ENCODE data around the gene RTP2. TPM values are rescaled to one million over a fixed set of nuclear protein-coding genes. Genes with fewer than 3 reads are reported as not detected.

The RTP2 gene
- total RNA-seq, 1 donor from 2014 or later = not detected

GRCh38 chr3:187694801-187695200 lies 7.6 kb downstream of the RTP2 start:
- no peak for FAIRE-seq
- peaks cover 33% of the 10 kb centered on the region for H3K27me3 Mint-ChIP-seq (ENCODE audit: low read depth, unreplicated experiment)

GRCh38 chr3:187693431-187693830 lies 8.9 kb downstream of the RTP2 start:
- H3K4me3 ChIP-seq (ENCODE audit: insufficient read depth, low read depth, low read length) = no peak overlapping the region
- no peak overlapping the region for H3K27ac ChIP-seq (ENCODE audit: low read depth, low read length)
- no peaks in the 10 kb centered on the region for H3K4me1 ChIP-seq (ENCODE audit: insufficient read depth, low read length)
- H3K4me1 Mint-ChIP-seq (ENCODE audit: low read depth, unreplicated experiment) = peaks cover 12% of the 10 kb centered on the region
- FAIRE-seq = no peak
- H3K9me3 ChIP-seq (ENCODE audit: insufficient read depth, low read depth, low read length) = no peaks in the 10 kb centered on the region
- H3K27me3 Mint-ChIP-seq (ENCODE audit: low read depth, unreplicated experiment) = peaks cover 31% of the 10 kb centered on the region
- no peaks in the 10 kb centered on the region for H3K79me2 ChIP-seq (ENCODE audit: insufficient read depth, low read length)
- H3K36me3 Mint-ChIP-seq (ENCODE audit: low read depth, unreplicated experiment) = no peaks in the 10 kb centered on the region
- no peak overlapping the region for H2AFZ ChIP-seq (ENCODE audit: low read depth, low read length)
- H3K9me3 Mint-ChIP-seq (ENCODE audit: unreplicated experiment) = peaks cover 8% of the 10 kb centered on the region
- no peak overlapping the region for H3K4me2 ChIP-seq (ENCODE audit: low read length)
- no peaks in the 10 kb centered on the region for H3K36me3 ChIP-seq (ENCODE audit: insufficient read depth, low read length)
- H4K20me1 ChIP-seq (ENCODE audit: insufficient read depth, low read length) = no peaks in the 10 kb centered on the region
- H3K27me3 ChIP-seq (ENCODE audit: insufficient read depth, low read length) = peaks cover 19% of the 10 kb centered on the region
- no peak overlapping the region for H3K9ac ChIP-seq (ENCODE audit: low read length)
- no peak overlapping the region for H3K4me3 Mint-ChIP-seq (ENCODE audit: unreplicated experiment)
- no peak for DNase-seq (ENCODE audit: low read depth)
- no peak for TF ChIP-seq EZH2 (IDR thresholded peaks at IDR 0.05; ENCODE audit: insufficient read depth, low read length)
- TF ChIP-seq, protein P1, sequence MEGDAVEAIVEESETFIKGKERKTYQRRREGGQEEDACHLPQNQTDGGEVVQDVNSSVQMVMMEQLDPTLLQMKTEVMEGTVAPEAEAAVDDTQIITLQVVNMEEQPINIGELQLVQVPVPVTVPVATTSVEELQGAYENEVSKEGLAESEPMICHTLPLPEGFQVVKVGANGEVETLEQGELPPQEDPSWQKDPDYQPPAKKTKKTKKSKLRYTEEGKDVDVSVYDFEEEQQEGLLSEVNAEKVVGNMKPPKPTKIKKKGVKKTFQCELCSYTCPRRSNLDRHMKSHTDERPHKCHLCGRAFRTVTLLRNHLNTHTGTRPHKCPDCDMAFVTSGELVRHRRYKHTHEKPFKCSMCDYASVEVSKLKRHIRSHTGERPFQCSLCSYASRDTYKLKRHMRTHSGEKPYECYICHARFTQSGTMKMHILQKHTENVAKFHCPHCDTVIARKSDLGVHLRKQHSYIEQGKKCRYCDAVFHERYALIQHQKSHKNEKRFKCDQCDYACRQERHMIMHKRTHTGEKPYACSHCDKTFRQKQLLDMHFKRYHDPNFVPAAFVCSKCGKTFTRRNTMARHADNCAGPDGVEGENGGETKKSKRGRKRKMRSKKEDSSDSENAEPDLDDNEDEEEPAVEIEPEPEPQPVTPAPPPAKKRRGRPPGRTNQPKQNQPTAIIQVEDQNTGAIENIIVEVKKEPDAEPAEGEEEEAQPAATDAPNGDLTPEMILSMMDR (IDR thresholded peaks at IDR 0.05; ENCODE audit: insufficient read depth, low read depth, low read length) = no peak
- H3K27ac Mint-ChIP-seq (ENCODE audit: unreplicated experiment) = no peak overlapping the region

More at GRCh38 chr3:187694801-187695200, 7.6 kb downstream of the RTP2 start:
- Mint-ChIP-seq H3K27ac (ENCODE audit: unreplicated experiment) (peak overlapping the region; percentile 45), H3K9me3 (ENCODE audit: unreplicated experiment) (peaks cover 10% of the 10 kb centered on the region), H3K36me3 (ENCODE audit: low read depth, unreplicated experiment) (no peaks in the 10 kb centered on the region), H3K4me1 (ENCODE audit: low read depth, unreplicated experiment) (peaks cover 12% of the 10 kb centered on the region), H3K4me3 (ENCODE audit: unreplicated experiment) (no peak overlapping the region)
- no peaks in the 10 kb centered on the region for H3K79me2 ChIP-seq (ENCODE audit: insufficient read depth, low read length)
- no peak overlapping the region for H3K9ac ChIP-seq (ENCODE audit: low read length)
- no peaks in the 10 kb centered on the region for H3K4me1 ChIP-seq (ENCODE audit: insufficient read depth, low read length)
- no peaks in the 10 kb centered on the region for H4K20me1 ChIP-seq (ENCODE audit: insufficient read depth, low read length)
- peaks cover 16% of the 10 kb centered on the region for H3K27me3 ChIP-seq (ENCODE audit: insufficient read depth, low read length)
- H3K36me3 ChIP-seq (ENCODE audit: insufficient read depth, low read length) = no peaks in the 10 kb centered on the region
- H3K9me3 ChIP-seq (ENCODE audit: insufficient read depth, low read depth, low read length) = no peaks in the 10 kb centered on the region
- no peak overlapping the region for H3K4me2 ChIP-seq (ENCODE audit: low read length)
- DNase-seq (ENCODE audit: low read depth) = peak; percentile 64
- no peak for TF ChIP-seq EZH2 (IDR thresholded peaks at IDR 0.05; ENCODE audit: insufficient read depth, low read length)
- TF ChIP-seq, protein P1 (IDR thresholded peaks at IDR 0.05; ENCODE audit: insufficient read depth, low read depth, low read length) = no peak
- H3K27ac ChIP-seq (ENCODE audit: low read depth, low read length) = no peak overlapping the region
- H2AFZ ChIP-seq (ENCODE audit: low read depth, low read length) = no peak overlapping the region
- H3K4me3 ChIP-seq (ENCODE audit: insufficient read depth, low read depth, low read length) = no peak overlapping the region

DNA sequence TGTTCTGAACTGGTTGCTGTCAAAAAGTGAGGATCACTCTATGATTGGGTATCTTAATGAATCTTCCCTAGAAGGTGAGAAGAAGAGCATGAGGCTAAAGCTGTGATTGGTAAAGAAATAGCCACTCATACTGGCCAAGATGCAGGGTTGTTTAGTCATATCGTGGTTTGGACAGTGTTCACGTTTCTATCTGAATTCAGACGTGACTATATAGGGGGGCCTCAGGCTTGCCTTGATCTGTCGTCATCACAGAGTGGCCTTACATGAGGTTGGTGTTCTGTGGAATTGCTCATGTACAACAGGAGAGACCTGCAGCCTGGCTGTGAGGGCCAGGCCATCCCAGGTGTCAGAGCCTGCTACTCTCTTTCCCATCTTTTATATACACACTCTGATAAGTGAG lies 12.4 kb downstream of the RTP2 start:
- no peaks in the 10 kb centered on the region for H4K20me1 ChIP-seq (ENCODE audit: insufficient read depth, low read length)
- H3K36me3 ChIP-seq (ENCODE audit: insufficient read depth, low read length) = no peaks in the 10 kb centered on the region
- H3K9me3 ChIP-seq (ENCODE audit: insufficient read depth, low read depth, low read length) = peaks cover 2% of the 10 kb centered on the region
- H3K36me3 Mint-ChIP-seq (ENCODE audit: low read depth, unreplicated experiment) = no peaks in the 10 kb centered on the region
- DNase-seq (ENCODE audit: low read depth) = peak; percentile 47
- no peak for FAIRE-seq
- no peak overlapping the region for H3K27ac Mint-ChIP-seq (ENCODE audit: unreplicated experiment)
- no peak for TF ChIP-seq EZH2 (IDR thresholded peaks at IDR 0.05; ENCODE audit: insufficient read depth, low read length)
- TF ChIP-seq, protein P1 (IDR thresholded peaks at IDR 0.05; ENCODE audit: insufficient read depth, low read depth, low read length) = no peak
- peaks cover 1% of the 10 kb centered on the region for H3K4me1 Mint-ChIP-seq (ENCODE audit: low read depth, unreplicated experiment)
- H3K9me3 Mint-ChIP-seq (ENCODE audit: unreplicated experiment) = peaks cover 16% of the 10 kb centered on the region
- no peaks in the 10 kb centered on the region for H3K4me1 ChIP-seq (ENCODE audit: insufficient read depth, low read length)
- no peak overlapping the region for H3K4me2 ChIP-seq (ENCODE audit: low read length)
- no peak overlapping the region for H3K27ac ChIP-seq (ENCODE audit: low read depth, low read length)
- peaks cover 13% of the 10 kb centered on the region for H3K27me3 ChIP-seq (ENCODE audit: insufficient read depth, low read length)
- peaks cover 16% of the 10 kb centered on the region for H3K27me3 Mint-ChIP-seq (ENCODE audit: low read depth, unreplicated experiment)
- H3K9ac ChIP-seq (ENCODE audit: low read length) = no peak overlapping the region
- H3K4me3 ChIP-seq (ENCODE audit: insufficient read depth, low read depth, low read length) = no peak overlapping the region
- H3K4me3 Mint-ChIP-seq (ENCODE audit: unreplicated experiment) = no peak overlapping the region
- no peak overlapping the region for H2AFZ ChIP-seq (ENCODE audit: low read depth, low read length)
- no peaks in the 10 kb centered on the region for H3K79me2 ChIP-seq (ENCODE audit: insufficient read depth, low read length)
